ENCODE results near the gene RTP5.

- TF ChIP-seq EZH2phosphoT487 (IDR thresholded peaks at IDR 0.05; ENCODE audit: borderline replicate concordance) (no peak), POLR2A (IDR thresholded peaks at IDR 0.05; ENCODE audit: borderline replicate concordance, extremely low read depth, insufficient read depth, insufficient read length) (no peak), CEBPB (IDR thresholded peaks at IDR 0.05; ENCODE audit: low read depth) (no peak), RAD21 (IDR thresholded peaks at IDR 0.05; ENCODE audit: low read depth) (no peak), POLR2AphosphoS5 (IDR thresholded peaks at IDR 0.05; ENCODE audit: low read depth, low read length) (no peak), EGR1 (IDR thresholded peaks at IDR 0.05; ENCODE audit: low read depth) (no peak), YY1 (IDR thresholded peaks at IDR 0.05; ENCODE audit: extremely low read depth, insufficient replicate concordance, low read depth, low read length) (no peak), EZH2 (IDR thresholded peaks at IDR 0.05) (no peak), SIN3A (IDR thresholded peaks at IDR 0.05; ENCODE audit: low read depth) (no peak)
- TF ChIP-seq, protein P1, sequence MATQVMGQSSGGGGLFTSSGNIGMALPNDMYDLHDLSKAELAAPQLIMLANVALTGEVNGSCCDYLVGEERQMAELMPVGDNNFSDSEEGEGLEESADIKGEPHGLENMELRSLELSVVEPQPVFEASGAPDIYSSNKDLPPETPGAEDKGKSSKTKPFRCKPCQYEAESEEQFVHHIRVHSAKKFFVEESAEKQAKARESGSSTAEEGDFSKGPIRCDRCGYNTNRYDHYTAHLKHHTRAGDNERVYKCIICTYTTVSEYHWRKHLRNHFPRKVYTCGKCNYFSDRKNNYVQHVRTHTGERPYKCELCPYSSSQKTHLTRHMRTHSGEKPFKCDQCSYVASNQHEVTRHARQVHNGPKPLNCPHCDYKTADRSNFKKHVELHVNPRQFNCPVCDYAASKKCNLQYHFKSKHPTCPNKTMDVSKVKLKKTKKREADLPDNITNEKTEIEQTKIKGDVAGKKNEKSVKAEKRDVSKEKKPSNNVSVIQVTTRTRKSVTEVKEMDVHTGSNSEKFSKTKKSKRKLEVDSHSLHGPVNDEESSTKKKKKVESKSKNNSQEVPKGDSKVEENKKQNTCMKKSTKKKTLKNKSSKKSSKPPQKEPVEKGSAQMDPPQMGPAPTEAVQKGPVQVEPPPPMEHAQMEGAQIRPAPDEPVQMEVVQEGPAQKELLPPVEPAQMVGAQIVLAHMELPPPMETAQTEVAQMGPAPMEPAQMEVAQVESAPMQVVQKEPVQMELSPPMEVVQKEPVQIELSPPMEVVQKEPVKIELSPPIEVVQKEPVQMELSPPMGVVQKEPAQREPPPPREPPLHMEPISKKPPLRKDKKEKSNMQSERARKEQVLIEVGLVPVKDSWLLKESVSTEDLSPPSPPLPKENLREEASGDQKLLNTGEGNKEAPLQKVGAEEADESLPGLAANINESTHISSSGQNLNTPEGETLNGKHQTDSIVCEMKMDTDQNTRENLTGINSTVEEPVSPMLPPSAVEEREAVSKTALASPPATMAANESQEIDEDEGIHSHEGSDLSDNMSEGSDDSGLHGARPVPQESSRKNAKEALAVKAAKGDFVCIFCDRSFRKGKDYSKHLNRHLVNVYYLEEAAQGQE (IDR thresholded peaks at IDR 0.05; ENCODE audit: low read depth), result no peak
- TF ChIP-seq, protein P2, sequence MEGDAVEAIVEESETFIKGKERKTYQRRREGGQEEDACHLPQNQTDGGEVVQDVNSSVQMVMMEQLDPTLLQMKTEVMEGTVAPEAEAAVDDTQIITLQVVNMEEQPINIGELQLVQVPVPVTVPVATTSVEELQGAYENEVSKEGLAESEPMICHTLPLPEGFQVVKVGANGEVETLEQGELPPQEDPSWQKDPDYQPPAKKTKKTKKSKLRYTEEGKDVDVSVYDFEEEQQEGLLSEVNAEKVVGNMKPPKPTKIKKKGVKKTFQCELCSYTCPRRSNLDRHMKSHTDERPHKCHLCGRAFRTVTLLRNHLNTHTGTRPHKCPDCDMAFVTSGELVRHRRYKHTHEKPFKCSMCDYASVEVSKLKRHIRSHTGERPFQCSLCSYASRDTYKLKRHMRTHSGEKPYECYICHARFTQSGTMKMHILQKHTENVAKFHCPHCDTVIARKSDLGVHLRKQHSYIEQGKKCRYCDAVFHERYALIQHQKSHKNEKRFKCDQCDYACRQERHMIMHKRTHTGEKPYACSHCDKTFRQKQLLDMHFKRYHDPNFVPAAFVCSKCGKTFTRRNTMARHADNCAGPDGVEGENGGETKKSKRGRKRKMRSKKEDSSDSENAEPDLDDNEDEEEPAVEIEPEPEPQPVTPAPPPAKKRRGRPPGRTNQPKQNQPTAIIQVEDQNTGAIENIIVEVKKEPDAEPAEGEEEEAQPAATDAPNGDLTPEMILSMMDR (IDR thresholded peaks at IDR 0.05 in 2 of 3, conservative IDR thresholded peaks at IDR 0.05 in 1 of 3; ENCODE audit: borderline replicate concordance in 1 of 3, insufficient read depth in 1 of 3, low read depth in 2 of 3, low read length in 2 of 3), result no peak
- TF ChIP-seq, protein P3, sequence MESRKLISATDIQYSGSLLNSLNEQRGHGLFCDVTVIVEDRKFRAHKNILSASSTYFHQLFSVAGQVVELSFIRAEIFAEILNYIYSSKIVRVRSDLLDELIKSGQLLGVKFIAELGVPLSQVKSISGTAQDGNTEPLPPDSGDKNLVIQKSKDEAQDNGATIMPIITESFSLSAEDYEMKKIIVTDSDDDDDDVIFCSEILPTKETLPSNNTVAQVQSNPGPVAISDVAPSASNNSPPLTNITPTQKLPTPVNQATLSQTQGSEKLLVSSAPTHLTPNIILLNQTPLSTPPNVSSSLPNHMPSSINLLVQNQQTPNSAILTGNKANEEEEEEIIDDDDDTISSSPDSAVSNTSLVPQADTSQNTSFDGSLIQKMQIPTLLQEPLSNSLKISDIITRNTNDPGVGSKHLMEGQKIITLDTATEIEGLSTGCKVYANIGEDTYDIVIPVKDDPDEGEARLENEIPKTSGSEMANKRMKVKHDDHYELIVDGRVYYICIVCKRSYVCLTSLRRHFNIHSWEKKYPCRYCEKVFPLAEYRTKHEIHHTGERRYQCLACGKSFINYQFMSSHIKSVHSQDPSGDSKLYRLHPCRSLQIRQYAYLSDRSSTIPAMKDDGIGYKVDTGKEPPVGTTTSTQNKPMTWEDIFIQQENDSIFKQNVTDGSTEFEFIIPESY (IDR thresholded peaks at IDR 0.05; ENCODE audit: extremely low read depth, insufficient replicate concordance, low read length), result no peak
Observed at GRCh38 chr2:241862775-241863535, 6.6 kb upstream of the RTP5 start.

Data from HCT116 (cell line).